Prostate gland (tissue), 2 donors: Measurements from ENCODE around the gene ERP44. TPM values are rescaled to one million over a fixed set of nuclear protein-coding genes. Genes with fewer than 3 reads are reported as not detected.

Experiments used
- DNase-seq: peaks from one replicate; pipeline ENCODE4 v3.0.0-alpha.2; 2019; ENCODE audit warnings: low spot score
- H3K27ac ChIP-seq, 2 donors: fragments of 200-600 bp; sonication (generic); 2 replicates each; pipeline ENCODE4 v1.5.1; 2017 to 2019
- H3K27me3 ChIP-seq: fragments of 200-600 bp; sonication (generic); replicated peaks from 2 replicates; pipeline ENCODE4 v1.5.1; 2019; ENCODE audit not compliant: insufficient read depth
- H3K36me3 ChIP-seq, 2 donors: fragments of 200-600 bp; sonication (generic); 1 replicate in 1 of 2; 2 replicates in 1 of 2; pipeline versions ENCODE4 v1.5.1 to v1.8.1; 2017 to 2019
- H3K4me1 ChIP-seq: fragments of 200-600 bp; sonication (generic); replicated peaks from 2 replicates; pipeline ENCODE4 v1.5.1; 2019
- H3K4me3 ChIP-seq, 2 donors: fragments of 200-600 bp; sonication (generic); 2 replicates each; pipeline ENCODE4 v1.5.1; 2017 to 2019
- H3K9me3 ChIP-seq: fragments of 200-600 bp; sonication (generic); 2 replicates; pipeline ENCODE4 v1.5.1; 2017
- POLR2A ChIP-seq: fragments of 450-650 bp; IDR thresholded peaks from one replicate; pipeline ENCODE4 v1.6.1; 2016; ENCODE audit warnings: antibody characterized with exemption, mild to moderate bottlenecking
- POLR2AphosphoS5 ChIP-seq: sonication (generic); formaldehyde crosslinking; IDR thresholded peaks from one replicate; pipeline ENCODE4 v1.6.1; 2017; ENCODE audit warnings: antibody characterized with exemption
- WGBS: methylation state at CpG from one replicate; pipeline ENCODE4 v1.1.5; 2018; 5-methylcytosine and 5-hydroxymethylcytosine counted together
- intact Hi-C: fragments of 100-400 bp; cut with DNase I; formaldehyde crosslinking; loops from one replicate; pipeline ENCODE4 v1.14.2; 2022
- total RNA-seq, 2 donors: library from RNA; depleted of rRNA; stranded (reverse); fragments of >200 nt; gene quantifications; one replicate each; pipeline ENCODE4 v1.1.0, GENCODE V29; 2016
- TF ChIP-seq, protein P1 (sequence below), 4 experiments: fragments of 200-600 bp in 2 of 4; fragments of 450-650 bp in 2 of 4; sonication (generic) in 2 of 4; IDR thresholded peaks; 1 replicate in 3 of 4; 2 replicates in 1 of 4; pipeline ENCODE4 v1.5.1; 2016 to 2019; ENCODE audit warnings: antibody characterized with exemption in 4 of 4, mild to moderate bottlenecking in 2 of 4, moderate library complexity in 2 of 4

The ERP44 gene
- total RNA-seq, 2 donors from 2014 or later = 16.6 to 20.6 TPM

DNA sequence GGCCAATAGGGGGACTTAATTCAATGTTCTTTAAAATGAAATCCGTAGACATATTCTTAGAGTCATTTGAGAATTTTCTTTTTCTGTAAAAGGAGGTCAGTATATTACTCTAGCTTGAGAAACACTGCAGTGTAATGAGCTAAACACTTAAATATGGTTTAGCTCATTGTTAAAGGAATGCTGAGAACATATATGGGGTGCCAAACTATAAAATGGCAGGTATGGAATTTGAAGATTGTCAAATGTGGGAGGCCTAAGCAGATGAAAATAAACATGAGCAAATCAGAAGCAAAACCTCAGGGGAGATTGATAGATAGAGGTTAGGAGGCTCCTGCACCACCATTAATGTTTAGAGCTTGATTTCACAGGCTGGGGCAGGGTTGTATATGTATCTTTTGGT lies 134.5 kb downstream of the ERP44 start:
- H3K36me3 ChIP-seq = no peaks in the 10 kb centered on the region
- H3K4me3 ChIP-seq = no peak overlapping the region
- 93% methylated on average over 1 of the region's 1 CpG for WGBS
- no peak overlapping the region for H3K27ac ChIP-seq
- no peaks in the 10 kb centered on the region for H3K4me1 ChIP-seq
- TF ChIP-seq POLR2AphosphoS5 (no peak), POLR2A (no peak)
- TF ChIP-seq, protein P1, sequence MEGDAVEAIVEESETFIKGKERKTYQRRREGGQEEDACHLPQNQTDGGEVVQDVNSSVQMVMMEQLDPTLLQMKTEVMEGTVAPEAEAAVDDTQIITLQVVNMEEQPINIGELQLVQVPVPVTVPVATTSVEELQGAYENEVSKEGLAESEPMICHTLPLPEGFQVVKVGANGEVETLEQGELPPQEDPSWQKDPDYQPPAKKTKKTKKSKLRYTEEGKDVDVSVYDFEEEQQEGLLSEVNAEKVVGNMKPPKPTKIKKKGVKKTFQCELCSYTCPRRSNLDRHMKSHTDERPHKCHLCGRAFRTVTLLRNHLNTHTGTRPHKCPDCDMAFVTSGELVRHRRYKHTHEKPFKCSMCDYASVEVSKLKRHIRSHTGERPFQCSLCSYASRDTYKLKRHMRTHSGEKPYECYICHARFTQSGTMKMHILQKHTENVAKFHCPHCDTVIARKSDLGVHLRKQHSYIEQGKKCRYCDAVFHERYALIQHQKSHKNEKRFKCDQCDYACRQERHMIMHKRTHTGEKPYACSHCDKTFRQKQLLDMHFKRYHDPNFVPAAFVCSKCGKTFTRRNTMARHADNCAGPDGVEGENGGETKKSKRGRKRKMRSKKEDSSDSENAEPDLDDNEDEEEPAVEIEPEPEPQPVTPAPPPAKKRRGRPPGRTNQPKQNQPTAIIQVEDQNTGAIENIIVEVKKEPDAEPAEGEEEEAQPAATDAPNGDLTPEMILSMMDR (IDR thresholded peaks at IDR 0.05) = no peak
- H3K9me3 ChIP-seq = no peaks in the 10 kb centered on the region
- intact Hi-C loops = no loop called here
- no peak for DNase-seq
- H3K27me3 ChIP-seq = no peaks in the 10 kb centered on the region

DNA sequence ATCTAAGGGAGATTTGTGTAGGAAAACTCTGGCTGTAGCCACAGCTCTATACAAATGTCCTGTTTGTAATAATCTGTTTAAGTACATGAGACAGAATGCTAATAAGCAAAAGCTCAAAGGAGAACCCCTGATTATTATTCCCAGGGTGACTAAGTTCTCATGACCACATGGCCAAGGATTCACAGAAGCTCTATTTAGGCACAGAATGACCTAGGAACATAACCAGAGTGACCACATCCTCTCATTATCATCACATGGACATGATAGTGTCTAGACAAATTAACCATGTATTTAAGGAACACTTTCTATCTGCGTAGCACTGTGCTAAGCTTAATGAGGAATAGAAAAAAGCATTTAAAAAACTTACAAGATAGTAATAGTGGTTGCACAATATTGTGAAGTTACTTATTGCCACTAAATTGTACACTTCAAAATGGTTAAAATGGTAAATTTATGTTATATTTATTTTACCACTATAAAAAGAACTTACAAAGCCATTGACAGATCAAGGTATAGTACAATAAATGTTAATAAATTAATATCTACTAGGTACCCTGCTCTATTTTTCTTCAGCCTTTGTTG lies 136.0 kb downstream of the ERP44 start:
- Histone ChIP-seq H3K4me3 (no peak overlapping the region), H3K36me3 (no peaks in the 10 kb centered on the region), H3K9me3 (no peaks in the 10 kb centered on the region), H3K27me3 (no peaks in the 10 kb centered on the region), H3K27ac (no peak overlapping the region), H3K4me1 (no peaks in the 10 kb centered on the region)
- TF ChIP-seq POLR2AphosphoS5 (no peak), POLR2A (no peak)
- TF ChIP-seq, protein P1 (IDR thresholded peaks at IDR 0.05) = no peak
- 94% methylated on average over 1 of the region's 1 CpG for WGBS
- intact Hi-C loops = no loop called here
- no peak for DNase-seq

DNA sequence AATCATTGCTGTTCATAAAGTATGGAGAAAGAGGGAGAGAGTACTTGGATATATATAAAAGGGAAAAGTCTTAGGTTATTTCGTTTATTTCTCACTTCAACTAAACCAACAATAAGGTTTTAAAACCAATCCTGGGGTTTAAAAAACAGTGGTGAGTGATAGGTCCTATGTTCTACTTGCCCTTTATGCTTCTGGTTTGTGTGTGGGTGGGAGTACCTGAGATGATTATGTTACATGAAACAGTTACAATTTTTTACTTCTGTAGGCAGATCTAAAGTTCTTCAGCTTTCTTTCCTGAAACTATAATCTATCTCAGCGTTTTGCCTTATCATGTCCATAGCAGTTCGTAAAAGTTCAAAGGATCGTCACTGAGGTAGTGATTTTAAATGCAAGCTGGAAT lies 143.2 kb downstream of the ERP44 start:
- Histone ChIP-seq H3K27ac (no peak overlapping the region), H3K27me3 (no peaks in the 10 kb centered on the region), H3K4me1 (no peaks in the 10 kb centered on the region), H3K4me3 (no peak overlapping the region), H3K36me3 (no peaks in the 10 kb centered on the region), H3K9me3 (no peaks in the 10 kb centered on the region)
- 77% methylated on average over 4 of the region's 4 CpGs for WGBS
- no peak for DNase-seq
- intact Hi-C loops = no loop called here
- TF ChIP-seq, protein P1 (IDR thresholded peaks at IDR 0.05) = no peak
- TF ChIP-seq POLR2A (no peak), POLR2AphosphoS5 (no peak)

DNA sequence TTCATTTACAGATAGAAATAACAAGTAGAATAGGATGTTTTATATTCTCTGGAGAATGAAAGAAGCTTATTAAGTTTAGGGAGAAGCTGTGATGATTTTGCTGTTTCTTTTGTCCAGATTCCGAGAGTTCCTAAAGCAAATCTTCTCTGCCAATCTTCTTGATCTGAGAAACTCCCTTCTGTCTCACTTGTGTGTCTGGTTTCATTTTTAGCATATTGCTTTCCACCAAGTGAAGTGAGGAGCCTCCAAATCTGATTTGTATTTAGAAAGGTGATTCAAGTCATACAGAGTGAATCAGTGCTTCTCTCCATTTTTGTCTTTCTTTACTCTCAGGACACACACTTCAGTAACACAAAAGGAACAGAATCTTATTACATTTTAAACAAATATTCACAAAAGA lies 144.0 kb downstream of the ERP44 start:
- H3K36me3 ChIP-seq = no peaks in the 10 kb centered on the region
- intact Hi-C loops = no loop called here
- no peak for DNase-seq
- H3K27me3 ChIP-seq = no peaks in the 10 kb centered on the region
- H3K27ac ChIP-seq = no peak overlapping the region
- H3K4me3 ChIP-seq = no peak overlapping the region
- TF ChIP-seq, protein P1 (IDR thresholded peaks at IDR 0.05) = no peak
- no peak for TF ChIP-seq POLR2AphosphoS5
- no peak for TF ChIP-seq POLR2A
- H3K9me3 ChIP-seq = no peaks in the 10 kb centered on the region
- WGBS = 85% methylated on average over 1 of the region's 1 CpG
- no peaks in the 10 kb centered on the region for H3K4me1 ChIP-seq

DNA sequence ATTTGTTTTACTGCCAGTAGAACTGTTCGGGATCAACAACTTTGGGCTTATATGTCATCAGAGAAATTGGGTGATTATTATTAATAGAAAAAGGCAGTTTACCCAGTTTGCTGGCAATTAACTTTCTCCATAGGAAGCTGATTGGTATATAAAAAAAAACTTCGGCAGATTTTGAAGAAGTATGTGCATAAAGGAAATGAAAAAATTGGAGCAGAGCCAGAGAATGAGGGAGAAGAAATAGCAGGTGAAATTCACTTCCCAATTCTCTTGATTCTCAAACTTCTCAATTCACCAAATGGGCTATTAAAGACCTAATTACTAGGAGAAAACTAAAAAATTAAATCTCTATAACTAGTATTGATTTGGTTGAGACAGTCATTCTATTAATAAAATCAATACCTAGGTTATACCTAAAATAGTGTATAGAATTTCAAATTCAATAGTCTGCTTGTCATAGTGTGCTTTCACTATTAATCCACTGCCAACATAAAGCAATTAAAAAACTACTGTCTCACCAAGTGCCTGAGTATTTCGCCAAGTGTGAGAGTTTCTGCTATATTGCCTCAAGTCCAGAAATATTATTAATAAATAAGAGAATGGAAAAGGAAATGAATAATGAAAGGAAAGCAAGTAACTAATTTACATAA lies 144.8 kb downstream of the ERP44 start:
- no peaks in the 10 kb centered on the region for H3K9me3 ChIP-seq
- DNase-seq = no peak
- H3K27me3 ChIP-seq = no peaks in the 10 kb centered on the region
- H3K4me3 ChIP-seq = no peak overlapping the region
- TF ChIP-seq POLR2AphosphoS5 = no peak
- TF ChIP-seq, protein P1 (IDR thresholded peaks at IDR 0.05) = no peak
- H3K4me1 ChIP-seq = no peaks in the 10 kb centered on the region
- H3K36me3 ChIP-seq = no peaks in the 10 kb centered on the region
- H3K27ac ChIP-seq = no peak overlapping the region
- WGBS = 81% methylated on average over 3 of the region's 3 CpGs
- intact Hi-C loops = no loop called here
